SU-DHL-6 (cell line): ENCODE results near the gene EML4.

Experiments used
- H2AFZ ChIP-seq: fragments of 200-600 bp; sonication (generic); 2 replicates; pipeline ENCODE4 v1.6.1; 2014; ENCODE audit warnings: low read depth, mild to moderate bottlenecking, moderate library complexity, mixed read lengths, antibody characterized with exemption, low read length; ENCODE audit not compliant: severe bottlenecking
- H3F3A ChIP-seq: fragments of 200-600 bp; shearing (Covaris generic); 2 replicates; pipeline ENCODE4 v1.6.0; 2016; ENCODE audit warnings: antibody characterized with exemption, mild to moderate bottlenecking; ENCODE audit not compliant: insufficient read depth
- H3K27ac ChIP-seq: fragments of 200-600 bp; sonication (generic); 2 replicates; pipeline ENCODE4 v1.5.1; 2016; ENCODE audit warnings: low read depth, mild to moderate bottlenecking, low read length, moderate library complexity, mixed read lengths
- H3K27me3 ChIP-seq: fragments of 200-600 bp; sonication (generic), shearing (Covaris generic); 2 replicates; pipeline ENCODE4 v1.6.0; 2014; ENCODE audit warnings: mild to moderate bottlenecking, low read length
- H3K36me3 ChIP-seq: fragments of 200-600 bp; sonication (generic); 2 replicates; pipeline ENCODE4 v1.6.1; 2014; ENCODE audit warnings: mild to moderate bottlenecking, low read length, mixed read lengths
- H3K4me2 ChIP-seq: fragments of 300-600, 200-600 bp; shearing (Covaris generic), sonication (generic); 2 replicates; pipeline ENCODE4 v1.6.0; 2014; ENCODE audit warnings: low read length, low read depth, mild to moderate bottlenecking; ENCODE audit not compliant: poor library complexity, severe bottlenecking
- H3K4me3 ChIP-seq: fragments of 200-600 bp; sonication (generic); 2 replicates; pipeline ENCODE4 v1.5.1; 2014; ENCODE audit warnings: antibody characterized with exemption, low read length, mild to moderate bottlenecking, mixed read lengths; ENCODE audit not compliant: insufficient read depth, poor library complexity, severe bottlenecking
- H3K79me2 ChIP-seq: fragments of 200-600 bp; sonication (generic); 2 replicates; pipeline ENCODE4 v1.6.1; 2014; ENCODE audit warnings: mild to moderate bottlenecking, low read length, moderate library complexity; ENCODE audit not compliant: insufficient read depth
- H3K9ac ChIP-seq: fragments of 200-600 bp; sonication (generic); 2 replicates; pipeline ENCODE4 v1.7.0; 2014; ENCODE audit warnings: mild to moderate bottlenecking, low read length
- H3K9me2 ChIP-seq: fragments of 200-600 bp; sonication (generic); replicated peaks from 2 replicates; pipeline ENCODE4 v1.6.1; 2014; ENCODE audit warnings: low read length; ENCODE audit not compliant: insufficient read depth
- H3K9me3 ChIP-seq: fragments of 200-600 bp; sonication (generic); 2 replicates; pipeline ENCODE4 v1.6.1; 2014; ENCODE audit warnings: low read length, mixed read lengths; ENCODE audit not compliant: insufficient read depth
- H4K20me1 ChIP-seq: fragments of 200-600 bp; sonication (generic); 2 replicates; pipeline ENCODE4 v1.6.1; 2014; ENCODE audit warnings: low read depth, mild to moderate bottlenecking, antibody characterized with exemption, low read length, moderate library complexity, mixed read lengths
- EZH2phosphoT487 ChIP-seq: fragments of 200-600 bp; sonication (generic), shearing (Covaris generic); conservative IDR thresholded peaks from 2 replicates; pipeline ENCODE4 v1.6.1; 2018; ENCODE audit warnings: mild to moderate bottlenecking, antibody characterized with exemption, low read length, moderate library complexity, mixed read lengths
- TF ChIP-seq, protein P1 (sequence below): fragments of 200-600 bp; sonication (generic); IDR thresholded peaks from one replicate; pipeline ENCODE4 v1.5.1; 2017; ENCODE audit warnings: antibody characterized with exemption, mild to moderate bottlenecking, low read length, moderate library complexity; ENCODE audit not compliant: insufficient read depth, poor library complexity, severe bottlenecking

The EML4 gene

DNA sequence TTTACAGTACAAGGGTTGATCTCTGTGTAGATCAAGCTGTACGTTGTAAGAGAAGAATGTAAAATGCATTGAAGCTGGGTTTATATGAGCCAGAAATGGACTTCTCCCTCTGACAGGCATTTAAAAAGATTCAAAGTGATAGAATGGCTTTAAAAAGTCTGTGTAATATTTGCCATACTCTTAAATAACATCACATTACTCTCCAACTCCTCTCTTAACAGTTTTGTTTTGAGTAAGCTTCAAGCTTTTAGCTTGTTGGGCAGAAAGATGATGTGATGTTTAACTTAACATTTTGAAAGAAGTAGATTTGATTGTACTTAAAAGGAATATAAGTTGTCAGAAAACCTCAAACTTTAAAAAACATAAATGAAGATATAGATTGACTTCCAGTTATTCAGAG lies 119.7 kb downstream of the EML4 start:
- Histone ChIP-seq H3F3A (no peaks in the 10 kb centered on the region), H2AFZ (no peak overlapping the region), H3K27me3 (no peaks in the 10 kb centered on the region), H3K9ac (no peak overlapping the region), H3K9me3 (no peaks in the 10 kb centered on the region), H4K20me1 (no peaks in the 10 kb centered on the region), H3K36me3 (peaks cover 2% of the 10 kb centered on the region; the same call in 1 of the 2 replicates), H3K4me3 (no peak overlapping the region), H3K27ac (no peak overlapping the region), H3K9me2 (no peaks in the 10 kb centered on the region), H3K4me2 (no peak overlapping the region), H3K79me2 (no peaks in the 10 kb centered on the region)
- TF ChIP-seq, protein P1, sequence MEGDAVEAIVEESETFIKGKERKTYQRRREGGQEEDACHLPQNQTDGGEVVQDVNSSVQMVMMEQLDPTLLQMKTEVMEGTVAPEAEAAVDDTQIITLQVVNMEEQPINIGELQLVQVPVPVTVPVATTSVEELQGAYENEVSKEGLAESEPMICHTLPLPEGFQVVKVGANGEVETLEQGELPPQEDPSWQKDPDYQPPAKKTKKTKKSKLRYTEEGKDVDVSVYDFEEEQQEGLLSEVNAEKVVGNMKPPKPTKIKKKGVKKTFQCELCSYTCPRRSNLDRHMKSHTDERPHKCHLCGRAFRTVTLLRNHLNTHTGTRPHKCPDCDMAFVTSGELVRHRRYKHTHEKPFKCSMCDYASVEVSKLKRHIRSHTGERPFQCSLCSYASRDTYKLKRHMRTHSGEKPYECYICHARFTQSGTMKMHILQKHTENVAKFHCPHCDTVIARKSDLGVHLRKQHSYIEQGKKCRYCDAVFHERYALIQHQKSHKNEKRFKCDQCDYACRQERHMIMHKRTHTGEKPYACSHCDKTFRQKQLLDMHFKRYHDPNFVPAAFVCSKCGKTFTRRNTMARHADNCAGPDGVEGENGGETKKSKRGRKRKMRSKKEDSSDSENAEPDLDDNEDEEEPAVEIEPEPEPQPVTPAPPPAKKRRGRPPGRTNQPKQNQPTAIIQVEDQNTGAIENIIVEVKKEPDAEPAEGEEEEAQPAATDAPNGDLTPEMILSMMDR = no peak
- TF ChIP-seq EZH2phosphoT487 = no peak

DNA sequence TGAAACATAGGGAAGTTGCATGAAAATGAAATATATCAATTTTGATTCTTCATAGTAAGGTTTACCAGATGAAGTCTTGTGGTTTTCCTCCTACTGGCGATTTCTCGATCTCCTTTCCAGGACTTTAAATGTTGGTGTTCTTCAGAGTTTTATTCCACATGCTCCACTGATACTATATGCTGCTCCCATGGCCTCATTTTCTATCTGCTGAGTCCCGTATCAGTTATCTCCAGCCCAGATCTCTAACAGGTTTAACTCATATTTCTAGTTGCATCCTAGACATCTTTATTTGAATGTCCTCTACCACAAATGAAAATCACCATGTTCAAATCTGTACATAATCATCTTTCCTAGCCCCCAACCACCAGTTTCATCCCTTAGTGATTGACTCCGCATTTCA lies 120.1 kb downstream of the EML4 start:
- Histone ChIP-seq H3K4me2 (no peak overlapping the region), H3K9me2 (no peaks in the 10 kb centered on the region), H3K79me2 (no peaks in the 10 kb centered on the region), H3K9me3 (no peaks in the 10 kb centered on the region), H3K36me3 (peaks cover 2% of the 10 kb centered on the region; the same call in 1 of the 2 replicates), H3K27me3 (no peaks in the 10 kb centered on the region), H3K27ac (no peak overlapping the region), H3F3A (no peaks in the 10 kb centered on the region), H2AFZ (no peak overlapping the region), H4K20me1 (no peaks in the 10 kb centered on the region), H3K9ac (no peak overlapping the region), H3K4me3 (no peak overlapping the region)
- no peak for TF ChIP-seq EZH2phosphoT487
- TF ChIP-seq, protein P1 = no peak

DNA sequence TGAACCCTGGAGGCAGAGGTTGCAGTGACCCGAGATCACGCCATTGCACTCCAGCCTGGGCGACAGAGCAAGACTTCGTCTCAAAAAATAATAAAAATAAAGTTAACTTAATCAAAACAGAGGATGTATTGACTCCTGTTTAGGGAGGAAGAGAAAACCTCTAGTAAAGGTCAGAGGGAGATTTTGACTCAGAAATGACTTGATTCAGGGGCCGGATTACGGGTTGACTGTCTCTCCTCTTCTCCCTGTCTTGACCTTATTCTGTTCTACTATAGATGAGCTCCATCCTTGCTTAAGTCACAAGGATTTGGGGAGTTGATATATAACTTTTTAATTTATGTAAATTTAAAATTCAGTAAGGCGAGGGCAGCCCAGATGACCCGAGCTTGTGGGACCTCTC lies 120.9 kb downstream of the EML4 start:
- Histone ChIP-seq H2AFZ (no peak overlapping the region), H3K79me2 (no peaks in the 10 kb centered on the region), H3K9me2 (no peaks in the 10 kb centered on the region), H3K4me3 (no peak overlapping the region), H3K27ac (no peak overlapping the region), H3K27me3 (no peaks in the 10 kb centered on the region), H3F3A (peaks cover 2% of the 10 kb centered on the region; the same call in 1 of the 2 replicates), H3K4me2 (no peak overlapping the region), H3K36me3 (peaks cover 2% of the 10 kb centered on the region; the same call in 1 of the 2 replicates), H3K9me3 (no peaks in the 10 kb centered on the region), H4K20me1 (no peaks in the 10 kb centered on the region), H3K9ac (no peak overlapping the region)
- TF ChIP-seq, protein P1 = no peak
- no peak for TF ChIP-seq EZH2phosphoT487
